Activated B cell treated with CpG ODN at 0.5 μM for 24 hours (primary cell): ENCODE results near the gene ACE. TPM values are rescaled to one million over a fixed set of nuclear protein-coding genes. Genes with fewer than 3 reads are reported as not detected.

Experiments used
- ATAC-seq: fragments of 200-7000 bp; cut with Tn5 transposase; one replicate; pipeline ENCODE4 v1.10.0; 2021; ENCODE audit warnings: low read depth, mild to moderate bottlenecking, moderate library complexity
- CTCF ChIA-PET: fragments of 350-600 bp; sonication (Branson Sonifier 250); formaldehyde crosslinking; loops from one replicate; lab custom pipeline; 2021; ENCODE audit warnings: antibody characterized with exemption; lab: Charles Lee
- POLR2A ChIA-PET: fragments of 350-600 bp; sonication (Branson Sonifier 250); formaldehyde crosslinking; loops from one replicate; lab custom pipeline; 2021; ENCODE audit warnings: antibody characterized with exemption; lab: Charles Lee
- DNase-seq: peaks from one replicate; pipeline ENCODE4 v3.0.0; 2022
- H3K27ac Mint-ChIP-seq: one replicate; pipeline ENCODE4 v1.8.0; 2020; ENCODE audit warnings: mixed read lengths
- H3K27me3 Mint-ChIP-seq: one replicate; pipeline ENCODE4 v1.8.0; 2021; ENCODE audit warnings: mixed read lengths
- H3K36me3 Mint-ChIP-seq: one replicate; pipeline ENCODE4 v1.8.0; 2021; ENCODE audit warnings: low read depth, mixed read lengths
- H3K4me1 Mint-ChIP-seq: one replicate; pipeline ENCODE4 v1.8.0; 2021; ENCODE audit warnings: mixed read lengths
- H3K4me3 Mint-ChIP-seq: one replicate; pipeline ENCODE4 v1.8.0; 2020; ENCODE audit warnings: mild to moderate bottlenecking, mixed read lengths
- H3K9me3 Mint-ChIP-seq: one replicate; pipeline ENCODE4 v1.8.0; 2020; ENCODE audit warnings: mixed read lengths
- intact Hi-C: fragments of 100-400 bp; cut with micrococcal nuclease; formaldehyde crosslinking; loops from one replicate; pipeline ENCODE4 v1.15.1; 2024
- total RNA-seq: library from RNA; stranded (reverse); gene quantifications from 2 replicates; pipeline ENCODE4 v1.2.3, GENCODE V29; 2022
- TF ChIP-seq, protein P1 (sequence below): fragments of 200-600 bp; IDR thresholded peaks from one replicate; pipeline ENCODE4 v1.8.0; 2022; ENCODE audit warnings: antibody characterized with exemption, mild to moderate bottlenecking

ACE gene
- total RNA-seq, 1 donor from 2014 or later, result 3.2 TPM

GRCh38 chr17:63490329-63490728 lies 13.5 kb downstream of the ACE start:
- H3K27ac Mint-ChIP-seq, result no peak overlapping the region
- TF ChIP-seq, protein P1, sequence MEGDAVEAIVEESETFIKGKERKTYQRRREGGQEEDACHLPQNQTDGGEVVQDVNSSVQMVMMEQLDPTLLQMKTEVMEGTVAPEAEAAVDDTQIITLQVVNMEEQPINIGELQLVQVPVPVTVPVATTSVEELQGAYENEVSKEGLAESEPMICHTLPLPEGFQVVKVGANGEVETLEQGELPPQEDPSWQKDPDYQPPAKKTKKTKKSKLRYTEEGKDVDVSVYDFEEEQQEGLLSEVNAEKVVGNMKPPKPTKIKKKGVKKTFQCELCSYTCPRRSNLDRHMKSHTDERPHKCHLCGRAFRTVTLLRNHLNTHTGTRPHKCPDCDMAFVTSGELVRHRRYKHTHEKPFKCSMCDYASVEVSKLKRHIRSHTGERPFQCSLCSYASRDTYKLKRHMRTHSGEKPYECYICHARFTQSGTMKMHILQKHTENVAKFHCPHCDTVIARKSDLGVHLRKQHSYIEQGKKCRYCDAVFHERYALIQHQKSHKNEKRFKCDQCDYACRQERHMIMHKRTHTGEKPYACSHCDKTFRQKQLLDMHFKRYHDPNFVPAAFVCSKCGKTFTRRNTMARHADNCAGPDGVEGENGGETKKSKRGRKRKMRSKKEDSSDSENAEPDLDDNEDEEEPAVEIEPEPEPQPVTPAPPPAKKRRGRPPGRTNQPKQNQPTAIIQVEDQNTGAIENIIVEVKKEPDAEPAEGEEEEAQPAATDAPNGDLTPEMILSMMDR, result no peak
- intact Hi-C loops, result no loop called here
- peaks cover 9% of the 10 kb centered on the region for H3K4me1 Mint-ChIP-seq
- H3K36me3 Mint-ChIP-seq, result no peaks in the 10 kb centered on the region
- CTCF ChIA-PET, result no interaction called here
- H3K4me3 Mint-ChIP-seq, result no peak overlapping the region
- POLR2A ChIA-PET, result no interaction called here
- DNase-seq (no peak), ATAC-seq (no peak)
- H3K27me3 Mint-ChIP-seq, result no peaks in the 10 kb centered on the region
- H3K9me3 Mint-ChIP-seq, result no peaks in the 10 kb centered on the region

- peaks cover 8% of the 10 kb centered on the region for H3K4me1 Mint-ChIP-seq
- H3K4me3 Mint-ChIP-seq, result no peak overlapping the region
- H3K9me3 Mint-ChIP-seq, result no peaks in the 10 kb centered on the region
- ChIA-PET CTCF (no interaction called here), POLR2A (no interaction called here)
- no peak overlapping the region for H3K27ac Mint-ChIP-seq
- H3K27me3 Mint-ChIP-seq, result no peaks in the 10 kb centered on the region
- ATAC-seq (no peak), DNase-seq (no peak)
- intact Hi-C loops, result no loop called here
- H3K36me3 Mint-ChIP-seq, result no peaks in the 10 kb centered on the region
- TF ChIP-seq, protein P1, result no peak
Measured at GRCh38 chr17:63490858-63491400, 14.1 kb downstream of the ACE start.

DNA sequence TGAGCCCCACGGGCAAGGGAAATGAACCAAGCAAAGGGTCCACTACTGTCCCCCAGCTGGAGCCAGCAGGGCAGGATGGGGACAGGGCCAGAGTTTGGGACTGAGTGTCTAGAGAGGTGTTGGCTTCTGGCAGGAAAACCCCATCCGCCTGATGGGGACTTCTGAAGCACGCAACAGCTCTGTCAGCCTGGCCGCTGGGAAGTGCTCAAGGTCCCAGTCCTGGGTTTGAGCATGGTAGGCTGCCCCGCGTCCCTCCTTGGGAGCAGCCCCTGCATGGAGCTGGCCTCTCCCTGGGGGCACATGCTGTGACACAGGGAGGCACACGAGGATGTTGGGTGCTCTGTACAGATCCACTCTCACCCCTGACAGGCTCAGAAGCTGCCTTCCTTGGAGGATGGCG lies 14.6 kb downstream of the ACE start:
- H3K36me3 Mint-ChIP-seq, result no peaks in the 10 kb centered on the region
- ATAC-seq, result no peak
- H3K4me3 Mint-ChIP-seq, result no peak overlapping the region
- ChIA-PET CTCF (no interaction called here), POLR2A (interaction anchor here (0.5 kb wide), 1 partner anchor 124 kb away, joined by 4 read pairs; no protein-coding TSS in a partner anchor)
- H3K27ac Mint-ChIP-seq, result no peak overlapping the region
- DNase-seq, result no peak
- no peaks in the 10 kb centered on the region for H3K9me3 Mint-ChIP-seq
- intact Hi-C loops, result no loop called here
- no peaks in the 10 kb centered on the region for H3K27me3 Mint-ChIP-seq
- TF ChIP-seq, protein P1, result no peak
- H3K4me1 Mint-ChIP-seq, result peaks cover 4% of the 10 kb centered on the region

DNA sequence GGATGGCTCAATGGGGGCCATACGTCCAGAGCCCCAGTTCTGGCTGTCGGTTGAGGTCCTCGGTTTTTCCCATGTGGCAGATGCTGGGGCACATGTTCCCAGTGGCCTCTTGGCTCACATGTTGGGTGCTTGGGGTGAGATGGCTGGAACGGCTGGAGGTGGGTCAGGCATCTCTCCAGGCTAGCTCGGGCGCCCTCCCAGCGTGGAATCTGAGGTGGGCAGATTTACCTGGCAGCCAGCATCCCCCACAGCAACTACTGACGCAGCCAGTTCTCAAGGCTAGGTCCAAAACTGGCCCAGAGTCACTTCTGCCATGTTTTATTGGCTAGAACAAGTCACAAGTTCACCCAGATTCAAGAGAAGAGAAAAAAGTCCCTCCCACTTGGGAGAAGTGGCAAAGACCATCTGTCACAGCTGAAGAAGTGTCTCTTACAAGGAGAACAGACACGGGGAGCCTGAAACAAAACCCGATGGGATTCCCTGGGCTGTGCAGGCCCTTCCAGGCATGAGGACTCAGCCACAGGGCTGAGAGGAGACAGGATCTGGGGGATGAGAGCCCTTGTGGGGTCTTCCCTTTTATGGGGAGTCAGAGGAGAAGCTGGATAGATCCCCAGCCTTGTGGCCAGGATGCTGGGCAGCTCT lies 15.2 kb downstream of the ACE start:
- ChIA-PET POLR2A (interaction anchor here (0.5 kb wide), 1 partner anchor 124 kb away, joined by 4 read pairs; no protein-coding TSS in a partner anchor), CTCF (no interaction called here)
- H3K4me3 Mint-ChIP-seq, result no peak overlapping the region
- no peaks in the 10 kb centered on the region for H3K36me3 Mint-ChIP-seq
- no peaks in the 10 kb centered on the region for H3K27me3 Mint-ChIP-seq
- H3K27ac Mint-ChIP-seq, result no peak overlapping the region
- H3K9me3 Mint-ChIP-seq, result no peaks in the 10 kb centered on the region
- intact Hi-C loops, result no loop called here
- DNase-seq, result no peak
- peaks cover 2% of the 10 kb centered on the region for H3K4me1 Mint-ChIP-seq
- TF ChIP-seq, protein P1, result no peak
- ATAC-seq, result no peak

- DNase-seq (no peak), ATAC-seq (no peak)
- TF ChIP-seq, protein P1, result no peak
- ChIA-PET POLR2A (no interaction called here), CTCF (no interaction called here)
- Mint-ChIP-seq H3K4me3 (no peak overlapping the region), H3K27ac (no peak overlapping the region), H3K9me3 (no peaks in the 10 kb centered on the region), H3K4me1 (no peaks in the 10 kb centered on the region), H3K27me3 (no peaks in the 10 kb centered on the region), H3K36me3 (no peaks in the 10 kb centered on the region)
- intact Hi-C loops, result no loop called here
Measured at GRCh38 chr17:63492940-63493339, 16.1 kb downstream of the ACE start.
